DMS53 treated with DMSO at 0.1 percent for 48 hours (cell line): ENCODE measurements around the gene EPHB3.

Experiments used
- DNase-seq: peaks from one replicate; lab custom pipeline; 2025; ENCODE audit not compliant: unreplicated experiment; lab: John Stamatoyannopoulos, UW

The EPHB3 gene

DNA sequence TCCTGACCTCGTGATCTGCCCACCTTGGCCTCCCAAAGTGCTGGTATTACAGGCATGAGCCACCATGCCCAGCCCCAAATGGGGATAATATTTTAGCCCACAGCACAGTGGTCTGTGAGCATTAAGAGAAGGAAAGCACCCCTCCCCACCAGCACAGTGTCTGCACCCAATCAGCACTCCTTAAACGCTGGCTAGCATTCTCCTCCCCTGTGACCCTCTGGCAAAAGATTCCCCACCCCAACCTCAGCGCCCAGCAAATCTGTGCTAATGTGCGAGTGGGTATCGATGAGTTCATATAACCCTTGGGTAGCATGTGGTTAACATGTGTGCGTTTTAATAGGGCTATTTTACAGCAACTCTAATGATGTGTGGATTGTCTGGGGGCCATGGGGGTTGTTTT, 18.3 kb upstream of the EPHB3 start:
- DNase-seq: no peak

DNA sequence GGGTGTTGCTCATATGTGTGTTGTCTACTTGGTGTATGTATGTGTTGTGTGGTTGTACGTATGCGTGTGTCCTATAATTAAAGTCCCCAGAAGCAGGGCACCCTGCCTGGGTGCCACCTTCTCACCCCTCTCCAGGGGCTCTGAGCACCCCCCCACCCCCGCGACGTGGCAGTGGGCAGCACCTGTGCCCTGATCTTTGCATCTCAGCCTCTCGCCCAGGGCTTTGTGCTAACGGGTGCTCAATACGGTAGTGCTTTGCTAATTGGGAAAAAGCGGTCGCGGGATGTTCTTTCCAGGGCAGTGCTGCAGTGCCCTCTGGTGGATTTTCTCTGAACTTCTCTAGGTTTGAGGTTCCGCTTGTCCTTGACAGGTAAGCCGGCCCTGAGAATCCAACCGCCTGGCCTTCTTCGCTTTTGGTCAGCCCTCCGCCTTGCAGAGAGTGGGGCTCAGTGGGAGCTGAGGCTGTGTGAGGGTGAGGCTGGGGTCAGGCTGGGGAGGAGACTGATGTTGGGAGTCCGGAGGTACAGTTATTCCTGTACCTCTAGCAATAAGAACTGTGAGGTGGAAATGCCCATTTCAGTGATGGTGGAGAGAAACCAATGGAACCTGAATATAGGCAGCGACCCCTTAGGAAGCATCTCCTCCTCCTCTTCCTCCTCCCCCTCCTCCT, 17.6 kb upstream of the EPHB3 start:
- DNase-seq: peak; percentile 75

GRCh38 chr3:184544513-184544861, 17.1 kb upstream of the EPHB3 start:
- DNase-seq: no peak

GRCh38 chr3:184545769-184546168, 15.8 kb upstream of the EPHB3 start:
- no peak for DNase-seq

DNA sequence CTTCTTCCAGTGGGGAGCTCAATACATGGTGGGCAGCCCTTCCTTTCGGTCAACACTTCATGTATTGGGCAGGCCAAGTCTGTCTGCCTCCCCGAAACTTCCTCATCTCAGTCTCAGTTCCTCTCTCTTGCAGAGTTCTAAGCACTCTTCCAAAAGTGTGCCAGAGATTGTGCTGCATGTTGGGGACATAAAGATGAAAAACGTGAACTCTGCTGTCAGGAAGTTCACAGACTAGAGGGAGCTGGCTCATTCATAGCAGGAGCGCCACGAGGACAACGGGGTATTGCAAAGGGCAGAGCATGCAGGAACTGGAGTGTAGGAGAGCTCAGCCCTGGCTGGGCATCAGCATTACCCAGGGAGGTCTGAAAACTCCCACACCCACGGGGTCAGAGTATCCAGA, 15.3 kb upstream of the EPHB3 start:
- no peak for DNase-seq

GRCh38 chr3:184549796-184550577, 11.6 kb upstream of the EPHB3 start:
- no peak for DNase-seq

GRCh38 chr3:184551103-184551502, 10.5 kb upstream of the EPHB3 start:
- DNase-seq: no peak

DNA sequence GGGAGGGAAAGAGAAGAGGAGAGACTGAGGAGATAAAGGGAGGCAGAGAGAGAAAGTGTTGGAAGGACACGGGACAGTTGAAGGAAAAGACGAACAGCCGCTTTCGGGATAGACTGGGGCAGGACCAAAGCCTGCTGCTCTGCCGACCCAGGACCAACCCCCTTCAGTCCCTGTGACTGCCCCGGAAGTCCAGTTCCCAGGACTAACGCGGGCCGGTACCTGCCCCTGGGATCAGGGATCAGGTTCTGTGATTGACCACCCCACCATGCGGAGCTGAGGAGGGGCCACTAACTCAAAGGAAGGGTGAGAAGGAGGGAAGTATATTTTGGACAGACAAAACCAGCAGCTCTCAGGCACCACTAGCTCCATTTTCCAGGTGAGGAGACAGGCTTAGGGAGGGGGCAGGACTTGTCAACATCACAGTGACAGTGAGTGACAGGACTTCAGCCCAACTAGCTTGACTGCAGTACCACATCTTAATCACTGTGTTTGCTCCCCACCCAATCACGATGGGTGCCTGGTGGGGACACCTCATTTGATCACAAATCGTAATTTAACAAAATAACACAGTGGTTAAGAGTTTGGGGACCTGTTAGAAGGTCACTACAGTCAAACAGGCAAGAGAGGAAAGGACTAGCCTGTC, 9.8 kb upstream of the EPHB3 start:
- no peak for DNase-seq

- DNase-seq: no peak
These were observed 9.3 kb upstream of the EPHB3 start for GRCh38 chr3:184552296-184552695.

- no peak for DNase-seq
These were observed 8.7 kb upstream of the EPHB3 start for GRCh38 chr3:184552863-184553262.

- no peak for DNase-seq
These were observed 8.2 kb upstream of the EPHB3 start for GRCh38 chr3:184553385-184553784.

DNA sequence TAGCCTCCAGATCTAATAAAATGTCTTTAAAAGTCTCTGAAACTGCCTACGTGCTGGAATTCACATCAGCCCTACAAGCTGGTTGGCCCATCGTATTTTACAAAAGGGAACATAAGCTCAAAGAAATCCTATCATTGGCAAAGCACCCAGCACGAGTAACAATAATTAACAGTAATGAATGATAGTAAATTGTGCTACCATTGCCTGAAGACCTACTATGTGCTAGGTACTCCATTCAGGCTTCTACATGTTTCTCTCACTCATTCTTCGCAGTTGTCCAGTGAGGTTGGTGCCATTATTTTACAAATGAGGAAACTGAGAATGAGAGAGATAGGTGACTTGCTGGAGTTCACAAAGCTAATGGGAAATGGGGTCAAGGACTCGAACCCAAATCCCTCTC, 7.1 kb upstream of the EPHB3 start:
- no peak for DNase-seq

- DNase-seq: no peak
These were observed 4.8 kb upstream of the EPHB3 start for GRCh38 chr3:184556582-184557347.

DNA sequence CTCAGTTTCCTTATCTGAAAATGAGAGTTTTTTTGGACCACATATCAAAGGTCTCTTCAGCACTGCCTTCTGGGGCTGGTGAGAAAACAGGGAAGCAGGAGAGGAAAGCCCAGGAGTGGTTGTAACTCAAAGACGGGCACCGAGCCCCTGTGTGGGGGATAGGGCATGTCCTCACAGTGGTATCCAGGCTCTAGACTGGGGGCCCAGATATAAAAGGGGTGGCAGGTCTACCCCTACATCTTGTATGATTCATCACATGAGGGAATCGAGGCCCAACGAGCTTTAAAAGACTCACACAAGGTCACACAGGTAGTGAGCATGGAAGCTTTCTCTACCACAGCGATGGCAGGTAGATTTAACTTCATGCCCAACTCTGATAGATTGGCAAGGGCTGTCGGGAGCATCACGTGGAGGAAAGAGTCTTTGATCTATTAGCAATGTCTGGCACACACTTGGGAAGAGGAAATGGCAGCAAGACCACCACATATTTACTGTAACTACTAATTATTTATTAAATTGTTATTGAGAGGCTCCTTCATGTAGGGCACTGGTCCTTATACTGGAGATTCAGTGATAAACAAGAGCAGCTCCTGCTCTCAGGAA, 4.1 kb upstream of the EPHB3 start:
- no peak for DNase-seq

GRCh38 chr3:184558726-184559125, 2.9 kb upstream of the EPHB3 start:
- DNase-seq: no peak

- DNase-seq: peak; percentile 81
These were observed 2.2 kb upstream of the EPHB3 start for GRCh38 chr3:184559336-184559735.

GRCh38 chr3:184560531-184560930, 1.1 kb upstream of the EPHB3 start:
- DNase-seq: no peak

- no peak for DNase-seq
These were observed 610 bp downstream of the EPHB3 start for GRCh38 chr3:184561913-184562877.

DNA sequence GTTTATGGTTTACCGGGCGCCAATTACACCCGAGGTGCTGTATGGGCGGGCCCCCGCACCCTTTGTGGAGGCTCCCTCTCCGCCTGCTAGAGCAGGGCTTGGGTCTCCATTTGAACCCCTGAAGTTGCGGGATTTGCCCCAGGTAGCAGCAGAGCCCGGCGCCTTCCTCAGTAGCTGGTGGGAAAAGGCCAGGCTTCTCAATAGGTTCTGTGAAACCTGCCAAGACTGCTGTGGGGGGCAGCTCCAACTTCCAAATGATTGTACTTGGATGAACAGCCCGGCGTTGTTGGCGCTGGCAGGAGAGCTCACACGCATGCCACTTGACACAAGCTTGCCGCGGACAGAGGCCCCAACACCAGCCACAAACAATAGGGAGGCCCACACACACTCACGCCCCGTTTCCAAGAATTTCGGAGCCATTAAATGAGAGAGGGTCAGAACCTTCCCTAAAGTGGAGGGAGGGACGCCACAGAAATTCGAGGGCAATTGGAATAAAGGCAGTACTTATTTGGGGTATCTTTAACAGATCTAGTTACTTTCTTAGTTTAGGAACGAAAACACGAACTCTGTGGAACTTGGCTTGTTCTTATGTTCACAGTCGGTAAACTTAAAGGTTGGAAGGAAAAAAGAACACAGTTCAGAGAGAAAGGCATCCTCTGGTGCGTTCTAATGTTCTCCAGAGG, 1.4 kb downstream of the EPHB3 start:
- no peak for DNase-seq

DNA sequence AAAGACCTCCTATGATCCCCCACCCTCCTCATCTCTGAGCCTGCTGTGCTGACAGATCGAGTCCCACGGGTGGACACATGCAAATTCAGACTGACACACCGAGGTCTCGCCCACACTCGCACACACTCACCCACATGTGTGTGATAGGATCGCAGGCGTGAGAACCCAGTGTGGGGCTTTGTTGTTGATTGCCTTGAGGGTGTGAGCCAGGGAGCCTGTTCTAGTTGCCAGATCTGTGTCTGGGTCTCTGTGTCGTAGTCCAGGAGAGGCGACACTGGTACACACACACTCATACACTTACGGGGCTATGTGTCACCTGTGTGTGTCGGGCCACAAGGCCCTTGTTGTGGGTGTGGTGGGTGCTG, 2.0 kb downstream of the EPHB3 start:
- DNase-seq: no peak
